ENCODE data around the gene TARBP2. TPM values are rescaled to one million over a fixed set of nuclear protein-coding genes. Genes with fewer than 3 reads are reported as not detected.

The TARBP2 gene
- total RNA-seq, 2 donors from 2014 or later: 11.1 to 18.9 TPM

GRCh38 chr12:53532524-53533445 is 31.7 kb downstream of the TARBP2 start:
- no peaks in the 10 kb centered on the region for H3K9me3 ChIP-seq
- H3K36me3 ChIP-seq: peaks cover 96% of the 10 kb centered on the region
- H3K27ac ChIP-seq: no peak overlapping the region
- no peak for TF ChIP-seq CTCF (IDR thresholded peaks at IDR 0.05)
- H3K27me3 ChIP-seq: no peaks in the 10 kb centered on the region
- no peak overlapping the region for H3K4me3 ChIP-seq
- no peak for DNase-seq (ENCODE audit: low spot score)
- H3K4me1 ChIP-seq: no peaks in the 10 kb centered on the region

GRCh38 chr12:53533471-53533870 is 32.4 kb downstream of the TARBP2 start:
- Histone ChIP-seq H3K4me1 (no peaks in the 10 kb centered on the region), H3K36me3 (peaks cover 91% of the 10 kb centered on the region), H3K27me3 (no peaks in the 10 kb centered on the region), H3K9me3 (no peaks in the 10 kb centered on the region), H3K27ac (no peak overlapping the region), H3K4me3 (no peak overlapping the region)
- TF ChIP-seq CTCF (IDR thresholded peaks at IDR 0.05): no peak
- no peak for DNase-seq (ENCODE audit: low spot score)

GRCh38 chr12:53536962-53537361 is 35.9 kb downstream of the TARBP2 start:
- no peaks in the 10 kb centered on the region for H3K27me3 ChIP-seq
- H3K27ac ChIP-seq: no peak overlapping the region
- no peaks in the 10 kb centered on the region for H3K4me1 ChIP-seq
- DNase-seq (ENCODE audit: low spot score): no peak
- H3K9me3 ChIP-seq: no peaks in the 10 kb centered on the region
- peaks cover 81% of the 10 kb centered on the region for H3K36me3 ChIP-seq
- TF ChIP-seq CTCF (IDR thresholded peaks at IDR 0.05): no peak
- no peak overlapping the region for H3K4me3 ChIP-seq

GRCh38 chr12:53538209-53538689 is 37.2 kb downstream of the TARBP2 start:
- Histone ChIP-seq H3K4me1 (no peaks in the 10 kb centered on the region), H3K4me3 (no peak overlapping the region), H3K27ac (no peak overlapping the region), H3K27me3 (no peaks in the 10 kb centered on the region), H3K9me3 (no peaks in the 10 kb centered on the region), H3K36me3 (peaks cover 80% of the 10 kb centered on the region)
- no peak for DNase-seq (ENCODE audit: low spot score)
- TF ChIP-seq CTCF (IDR thresholded peaks at IDR 0.05): no peak

GRCh38 chr12:53539526-53539925 is 38.4 kb downstream of the TARBP2 start:
- Histone ChIP-seq H3K9me3 (no peaks in the 10 kb centered on the region), H3K36me3 (peaks cover 67% of the 10 kb centered on the region), H3K27ac (no peak overlapping the region), H3K4me1 (peaks cover 0 to 7% of the 10 kb centered on the region in 2 donors), H3K27me3 (no peaks in the 10 kb centered on the region), H3K4me3 (no peak overlapping the region)
- no peak for TF ChIP-seq CTCF (IDR thresholded peaks at IDR 0.05)
- no peak for DNase-seq (ENCODE audit: low spot score)
